Upper lobe of left lung (tissue), 6 donors: ENCODE measurements around the gene NUP210L. TPM values are rescaled to one million over a fixed set of nuclear protein-coding genes. Genes with fewer than 3 reads are reported as not detected.
A peak's percentile ranks its signal among the peaks of the same experiment; 100 is the strongest.

Experiments
- ATAC-seq, 2 donors: fragments of 200-7000 bp; cut with Tn5 transposase; one replicate each; pipeline ENCODE4 v1.9.1; 2022; ENCODE audit warnings: mild to moderate bottlenecking in 2 of 2, moderate library complexity in 2 of 2; ENCODE audit not compliant: low FRiP score in 2 of 2
- DNase-seq, 2 donors: peaks; one replicate each; pipeline ENCODE4 v3.0.0-alpha.2; 2019 to 2020
- H3K27ac ChIP-seq, 4 donors: fragments of 200-600 bp; sonication (generic); one replicate each; pipeline ENCODE4 v1.5.1; 2016 to 2019
- H3K27me3 ChIP-seq, 4 donors: fragments of 200-600 bp; sonication (generic); one replicate each; pipeline ENCODE4 v1.5.1; 2017 to 2019
- H3K36me3 ChIP-seq, 4 donors: fragments of 200-600 bp; sonication (generic); one replicate each; pipeline ENCODE4 v1.5.1; 2016 to 2019
- H3K4me1 ChIP-seq, 4 donors: fragments of 200-600 bp; sonication (generic); one replicate each; pipeline ENCODE4 v1.5.1; 2018 to 2019
- H3K4me3 ChIP-seq, 4 donors: fragments of 200-600 bp; sonication (generic); one replicate each; pipeline ENCODE4 v1.5.1; 2017 to 2019; ENCODE audit warnings: mild to moderate bottlenecking in 2 of 4, moderate library complexity in 1 of 4
- H3K9me3 ChIP-seq, 4 donors: fragments of 200-600 bp; sonication (generic); one replicate each; pipeline ENCODE4 v1.5.1; 2018 to 2019
- EP300 ChIP-seq, 4 donors: sonication (generic); formaldehyde crosslinking; IDR thresholded peaks; one replicate each; pipeline ENCODE4 v1.5.1; 2017; ENCODE audit warnings: antibody characterized with exemption in 4 of 4, control low read depth in 2 of 4
- POLR2A ChIP-seq, 4 donors: fragments of 450-650 bp; IDR thresholded peaks; one replicate each; pipeline ENCODE4 v1.5.1; 2016 to 2017; ENCODE audit warnings: antibody characterized with exemption in 4 of 4, mild to moderate bottlenecking in 2 of 4
- POLR2AphosphoS5 ChIP-seq, 2 donors: sonication (generic); formaldehyde crosslinking; IDR thresholded peaks; one replicate each; pipeline ENCODE4 v1.5.1; 2017; ENCODE audit warnings: antibody characterized with exemption in 2 of 2
- WGBS, 2 donors: methylation state at CpG; one replicate each; pipeline ENCODE4 v1.1.5; 2017 to 2018; 5-methylcytosine and 5-hydroxymethylcytosine counted together
- total RNA-seq, 6 donors: library from RNA; depleted of rRNA in 4 of 6; stranded (reverse); fragments of >200 nt in 4 of 6; gene quantifications; one replicate each; pipeline versions ENCODE4 v1.1.0 to v1.2.1, GENCODE V29; 2016 to 2021
- TF ChIP-seq, protein P1 (sequence below), 6 experiments: fragments of 450-650 bp in 4 of 6; fragments of 200-600 bp in 2 of 6; sonication (generic) in 2 of 6; IDR thresholded peaks; one replicate each; pipeline ENCODE4 v1.5.1; 2016 to 2019; ENCODE audit warnings: antibody characterized with exemption in 6 of 6
- donor health status: DM: no; HTN: no; CAD: no; lungs with moderate emphysema.
- donor health status: DM: no; HTN: yes; CAD: no; lungs with severe emphysema.

The NUP210L gene
- under 1 TPM in 4 of 6 donors, not detected in 2; 0.11 to 0.91 (median 0.30) TPM for total RNA-seq

DNA sequence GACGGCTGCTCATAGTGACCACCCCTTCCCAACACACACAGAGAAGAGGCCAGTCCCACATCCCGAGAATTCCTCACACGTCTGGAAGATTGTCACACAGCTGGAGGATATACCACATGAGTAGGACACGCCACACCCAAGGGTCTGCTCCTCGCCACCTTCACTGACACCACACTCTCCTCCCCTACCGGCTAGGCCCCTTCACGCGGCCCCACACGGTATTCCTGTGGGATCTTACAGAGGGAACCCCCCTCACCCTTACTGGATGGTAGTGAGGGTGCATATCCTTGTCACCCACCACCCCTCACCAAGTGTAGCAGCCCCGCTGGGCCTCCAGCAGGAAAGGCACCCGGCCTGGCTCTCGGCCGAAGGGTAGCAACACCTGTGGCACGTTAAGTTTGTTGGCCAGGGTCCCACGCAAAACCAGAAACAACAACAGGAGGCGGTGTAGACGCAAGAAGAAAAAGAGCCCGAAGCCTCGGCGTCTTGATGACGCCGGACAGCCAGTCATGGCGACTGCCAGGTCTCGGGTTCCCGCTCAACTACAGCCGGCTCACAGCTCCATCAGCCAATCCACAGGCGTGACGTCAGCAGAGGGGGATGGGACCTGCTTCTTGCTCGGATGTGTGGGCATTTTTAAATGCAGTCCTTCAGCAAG lies at the start of gene NUP210L:
TSS of gene NUP210L (minus strand) at position 540 of the 658 bp plus-strand sequence.
- Histone ChIP-seq H3K36me3 (peaks cover 0 to 48% (median 15%) of the 10 kb centered on the region in 4 donors), H3K27me3 (no peaks in the 10 kb centered on the region), H3K4me1 (peaks cover 43 to 53% (median 47%) of the 10 kb centered on the region in 4 donors), H3K9me3 (no peaks in the 10 kb centered on the region), H3K4me3 (peak within 1 kb of the TSS in 2 of 4 donors; percentile 11 to 35), H3K27ac (peak within 1 kb of the TSS; percentile 81 to 88 (median 86))
- TF ChIP-seq EP300 (IDR thresholded peaks at IDR 0.05) = no peak
- peak in 1 of 4 donors; percentile 46 for TF ChIP-seq POLR2A (IDR thresholded peaks at IDR 0.05)
- peak in 1 of 2 donors; percentile 3 for TF ChIP-seq POLR2AphosphoS5 (IDR thresholded peaks at IDR 0.05)
- TF ChIP-seq, protein P1, sequence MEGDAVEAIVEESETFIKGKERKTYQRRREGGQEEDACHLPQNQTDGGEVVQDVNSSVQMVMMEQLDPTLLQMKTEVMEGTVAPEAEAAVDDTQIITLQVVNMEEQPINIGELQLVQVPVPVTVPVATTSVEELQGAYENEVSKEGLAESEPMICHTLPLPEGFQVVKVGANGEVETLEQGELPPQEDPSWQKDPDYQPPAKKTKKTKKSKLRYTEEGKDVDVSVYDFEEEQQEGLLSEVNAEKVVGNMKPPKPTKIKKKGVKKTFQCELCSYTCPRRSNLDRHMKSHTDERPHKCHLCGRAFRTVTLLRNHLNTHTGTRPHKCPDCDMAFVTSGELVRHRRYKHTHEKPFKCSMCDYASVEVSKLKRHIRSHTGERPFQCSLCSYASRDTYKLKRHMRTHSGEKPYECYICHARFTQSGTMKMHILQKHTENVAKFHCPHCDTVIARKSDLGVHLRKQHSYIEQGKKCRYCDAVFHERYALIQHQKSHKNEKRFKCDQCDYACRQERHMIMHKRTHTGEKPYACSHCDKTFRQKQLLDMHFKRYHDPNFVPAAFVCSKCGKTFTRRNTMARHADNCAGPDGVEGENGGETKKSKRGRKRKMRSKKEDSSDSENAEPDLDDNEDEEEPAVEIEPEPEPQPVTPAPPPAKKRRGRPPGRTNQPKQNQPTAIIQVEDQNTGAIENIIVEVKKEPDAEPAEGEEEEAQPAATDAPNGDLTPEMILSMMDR (IDR thresholded peaks at IDR 0.05) = no peak
- DNase-seq (peak; percentile 80 to 87), ATAC-seq (peak; percentile 85 to 91)
- 67 to 68% methylated on average over 24 to 29 of the region's 29 CpGs for WGBS, 2 donors

DNA sequence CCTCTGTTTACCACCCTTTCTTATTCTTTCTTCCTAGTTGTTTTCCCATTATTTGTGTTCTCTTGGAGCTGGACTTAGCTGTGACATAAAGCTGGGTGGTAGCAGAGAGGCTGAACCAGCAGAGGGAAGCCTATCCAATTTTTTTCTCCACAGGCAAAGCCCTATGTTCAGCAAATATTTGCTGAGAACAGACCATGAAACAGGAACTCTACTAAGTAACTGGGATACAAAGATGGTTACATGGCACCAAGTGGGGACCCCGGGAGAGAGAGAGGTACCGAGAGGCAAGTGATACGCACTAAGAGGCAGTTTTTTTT lies 44.6 kb upstream of the NUP210L start:
- Histone ChIP-seq H3K27me3 (no peaks in the 10 kb centered on the region), H3K9me3 (no peaks in the 10 kb centered on the region), H3K4me1 (peaks cover 3 to 21% (median 8%) of the 10 kb centered on the region in 4 donors), H3K27ac (peak overlapping the region in 3 of 4 donors; percentile 7 to 64 (median 54)), H3K4me3 (peak overlapping the region in 1 of 4 donors; percentile 10), H3K36me3 (no peaks in the 10 kb centered on the region)
- ATAC-seq (peak in 1 of 2 donors; percentile 21), DNase-seq (no peak)
- 83 to 93% methylated on average over 3 of the region's 3 CpGs for WGBS, 2 donors
- no peak for TF ChIP-seq EP300 (IDR thresholded peaks at IDR 0.05)

DNA sequence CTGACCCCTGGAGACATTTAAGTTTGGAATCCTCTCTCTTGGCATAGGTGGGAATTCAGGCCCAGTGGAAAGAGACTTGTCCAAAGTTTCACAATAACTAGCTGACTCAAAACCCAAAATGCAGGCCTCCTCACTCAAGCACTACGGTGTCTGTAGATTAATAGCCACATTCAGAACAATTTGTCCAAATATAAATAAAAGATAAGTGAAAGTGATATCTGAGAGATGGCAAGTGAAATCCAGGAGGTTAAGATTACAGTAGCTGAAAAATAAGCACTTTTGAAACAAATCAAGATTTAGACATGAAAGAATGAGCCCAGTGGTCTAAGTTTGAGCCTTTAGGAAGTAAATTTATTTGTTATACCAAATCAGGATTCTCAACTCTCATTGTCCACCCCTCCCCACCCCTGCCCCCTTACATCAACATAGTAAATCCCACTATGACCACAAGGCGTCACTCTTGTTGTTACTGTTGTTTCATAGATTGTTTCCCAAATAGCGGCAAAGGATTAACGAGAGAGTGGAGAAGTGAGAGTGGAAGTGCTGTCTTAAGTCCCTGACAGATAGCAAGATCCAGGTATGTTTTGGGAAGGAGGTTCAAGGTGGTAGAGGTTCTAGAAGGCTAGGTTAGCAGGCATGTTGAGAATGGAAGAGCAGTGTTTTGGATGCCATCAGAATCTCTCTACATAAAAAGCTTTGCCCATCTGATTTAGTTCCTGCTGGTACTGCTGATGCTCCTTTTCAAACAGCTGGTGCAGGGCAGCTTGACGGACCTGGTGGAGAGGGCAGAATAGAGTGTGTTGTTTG lies 44.1 kb upstream of the NUP210L start:
- Histone ChIP-seq H3K4me1 (peaks cover 3 to 21% (median 8%) of the 10 kb centered on the region in 4 donors), H3K36me3 (no peaks in the 10 kb centered on the region), H3K27me3 (no peaks in the 10 kb centered on the region), H3K9me3 (no peaks in the 10 kb centered on the region), H3K27ac (peak overlapping the region in 3 of 4 donors; percentile 7 to 64 (median 54)), H3K4me3 (peak overlapping the region in 1 of 4 donors; percentile 10)
- 3 to 9% methylated on average over 5 of the region's 5 CpGs for WGBS, 2 donors
- TF ChIP-seq POLR2A (IDR thresholded peaks at IDR 0.05) = no peak
- TF ChIP-seq, protein P1 (IDR thresholded peaks at IDR 0.05) = peak in 5 of 6 experiments; percentile 38 to 56 (median 44)
- ATAC-seq = peak; percentile 66 to 88
- no peak for DNase-seq

DNA sequence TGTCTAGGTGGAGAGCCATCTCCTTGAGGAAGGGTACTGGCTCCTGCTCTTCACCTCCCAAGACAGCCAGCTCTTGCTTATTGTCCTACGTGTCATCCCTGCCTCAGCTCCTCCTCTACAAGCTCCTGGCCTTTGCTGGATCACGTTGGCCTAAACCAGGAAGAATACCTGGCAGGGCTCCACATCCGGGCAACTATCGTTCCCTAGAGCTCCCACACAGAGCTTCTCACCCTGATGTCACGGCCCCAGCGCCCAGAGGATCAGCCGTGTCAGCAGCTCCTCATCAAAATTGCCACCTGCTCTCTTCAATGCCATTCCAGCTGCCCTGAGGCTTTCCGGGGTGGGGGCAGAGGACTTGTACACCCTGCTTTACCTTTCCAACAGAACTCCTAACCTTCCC lies 38.9 kb upstream of the NUP210L start:
- Histone ChIP-seq H3K4me1 (peaks cover 1 to 11% (median 5%) of the 10 kb centered on the region in 4 donors), H3K4me3 (no peak overlapping the region), H3K36me3 (no peaks in the 10 kb centered on the region), H3K27me3 (no peaks in the 10 kb centered on the region), H3K27ac (no peak overlapping the region), H3K9me3 (no peaks in the 10 kb centered on the region)
- ATAC-seq (no peak), DNase-seq (no peak)
- TF ChIP-seq EP300 (IDR thresholded peaks at IDR 0.05) (no peak), POLR2A (IDR thresholded peaks at IDR 0.05) (no peak), POLR2AphosphoS5 (IDR thresholded peaks at IDR 0.05) (no peak)
- WGBS, 2 donors = 57 to 64% methylated on average over 7 to 8 of the region's 8 CpGs

DNA sequence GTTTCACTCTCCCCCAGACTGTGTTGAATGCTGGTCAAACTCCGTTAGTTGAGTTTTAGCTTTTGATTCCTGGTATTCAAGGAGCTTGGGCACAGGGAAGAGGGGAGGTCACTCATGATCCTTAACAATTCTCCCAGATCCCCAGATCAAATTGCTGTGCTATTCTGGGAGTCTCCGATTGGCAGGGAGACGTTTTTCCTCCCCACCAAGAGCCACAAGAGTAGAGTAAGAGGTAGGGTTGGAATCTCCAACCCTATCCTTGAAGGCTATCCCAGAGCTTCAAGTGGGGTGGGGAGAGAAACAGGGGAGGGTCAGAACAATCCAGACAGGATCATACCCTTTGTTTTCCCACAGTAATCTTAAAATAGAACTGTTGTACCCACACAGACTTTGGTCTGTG lies 37.6 kb upstream of the NUP210L start:
- H3K36me3 ChIP-seq = no peaks in the 10 kb centered on the region
- WGBS, 2 donors = 34 to 47% methylated on average over 2 to 3 of the region's 3 CpGs
- peaks cover 0 to 8% (median 4%) of the 10 kb centered on the region in 4 donors for H3K4me1 ChIP-seq
- H3K4me3 ChIP-seq = no peak overlapping the region
- no peak overlapping the region for H3K27ac ChIP-seq
- H3K9me3 ChIP-seq = no peaks in the 10 kb centered on the region
- ATAC-seq = no peak
- TF ChIP-seq POLR2AphosphoS5 (IDR thresholded peaks at IDR 0.05) = no peak
- TF ChIP-seq POLR2A (IDR thresholded peaks at IDR 0.05) = no peak
- TF ChIP-seq, protein P1 (IDR thresholded peaks at IDR 0.05) = no peak
- TF ChIP-seq EP300 (IDR thresholded peaks at IDR 0.05) = no peak
- no peaks in the 10 kb centered on the region for H3K27me3 ChIP-seq
- DNase-seq = no peak
